Ascending aorta (tissue), 2 donors: Measurements from ENCODE around the gene ASXL1. TPM values are rescaled to one million over a fixed set of nuclear protein-coding genes. Genes with fewer than 3 reads are reported as not detected.
"Not testable (repeated sequence)": the region's sequence is repeated elsewhere in the genome, so short reads cannot be mapped to it uniquely, and the experiment has no call there.

Experiments used
- DNase-seq, 2 donors: peaks; one replicate each; pipeline ENCODE4 v3.0.0-alpha.2; 2019; ENCODE audit warnings: low spot score in 2 of 2
- H3K27ac ChIP-seq, 2 donors: fragments of 200-600 bp; sonication (generic); one replicate each; pipeline ENCODE4 v1.5.1; 2016 to 2017; ENCODE audit warnings: mild to moderate bottlenecking in 1 of 2
- H3K27me3 ChIP-seq: fragments of 200-600 bp; sonication (generic); one replicate; pipeline ENCODE4 v1.5.1; 2017
- H3K36me3 ChIP-seq, 2 donors: fragments of 200-600 bp; sonication (generic); one replicate each; pipeline ENCODE4 v1.5.1; 2016
- H3K4me1 ChIP-seq, 2 donors: fragments of 200-600 bp; sonication (generic); one replicate each; pipeline ENCODE4 v1.5.1; 2016 to 2017; ENCODE audit warnings: mild to moderate bottlenecking in 1 of 2
- H3K4me3 ChIP-seq, 2 donors: fragments of 200-600 bp; sonication (generic); one replicate each; pipeline ENCODE4 v1.5.1; 2016 to 2017; ENCODE audit warnings: mild to moderate bottlenecking in 1 of 2
- H3K9me3 ChIP-seq, 2 donors: fragments of 200-600 bp; sonication (generic); one replicate each; pipeline ENCODE4 v1.5.1; 2016
- intact Hi-C: fragments of 100-400 bp; cut with DNase I; formaldehyde crosslinking; loops from one replicate; pipeline ENCODE4 v1.15.1; 2023
- total RNA-seq: library from RNA; depleted of rRNA; stranded (reverse); fragments of >200 nt; gene quantifications from one replicate; pipeline ENCODE4 v1.1.0, GENCODE V29; 2016
- TF ChIP-seq, protein P1 (sequence below), 3 experiments: fragments of 200-600 bp in 2 of 3; fragments of 450-650 bp in 1 of 3; sonication (generic) in 2 of 3; IDR thresholded peaks; one replicate each; pipeline ENCODE4 v1.5.1; 2016 to 2019; ENCODE audit warnings: antibody characterized with exemption in 3 of 3, mild to moderate bottlenecking in 1 of 3, moderate library complexity in 1 of 3

Gene ASXL1
- total RNA-seq, 1 donor from 2014 or later = 37.4 TPM

DNA sequence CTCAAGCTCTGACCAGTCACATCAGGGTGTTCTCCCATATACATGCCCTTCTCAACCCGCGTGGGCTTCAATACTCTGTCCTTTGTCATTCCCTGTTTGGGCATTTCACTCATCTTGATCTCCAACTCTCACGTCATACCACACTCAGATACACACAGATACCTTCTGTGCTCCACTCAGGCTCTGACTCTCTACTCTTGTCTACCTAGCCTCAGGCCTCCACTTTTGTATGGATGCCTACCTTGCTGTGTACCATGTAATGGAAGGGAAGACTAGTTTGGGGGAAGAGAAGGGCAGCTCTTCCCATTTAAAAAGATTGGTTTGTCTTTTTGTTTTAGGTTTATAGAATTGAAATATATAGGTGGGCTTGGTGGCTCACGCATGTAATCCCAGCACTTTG is 48.6 kb downstream of the ASXL1 start:
- intact Hi-C loops = no loop called here
- H3K27ac ChIP-seq = no peak overlapping the region
- peaks cover 0 to 10% of the 10 kb centered on the region in 2 donors for H3K36me3 ChIP-seq
- no peak for DNase-seq
- no peaks in the 10 kb centered on the region for H3K9me3 ChIP-seq
- no peak overlapping the region for H3K4me3 ChIP-seq
- TF ChIP-seq, protein P1, sequence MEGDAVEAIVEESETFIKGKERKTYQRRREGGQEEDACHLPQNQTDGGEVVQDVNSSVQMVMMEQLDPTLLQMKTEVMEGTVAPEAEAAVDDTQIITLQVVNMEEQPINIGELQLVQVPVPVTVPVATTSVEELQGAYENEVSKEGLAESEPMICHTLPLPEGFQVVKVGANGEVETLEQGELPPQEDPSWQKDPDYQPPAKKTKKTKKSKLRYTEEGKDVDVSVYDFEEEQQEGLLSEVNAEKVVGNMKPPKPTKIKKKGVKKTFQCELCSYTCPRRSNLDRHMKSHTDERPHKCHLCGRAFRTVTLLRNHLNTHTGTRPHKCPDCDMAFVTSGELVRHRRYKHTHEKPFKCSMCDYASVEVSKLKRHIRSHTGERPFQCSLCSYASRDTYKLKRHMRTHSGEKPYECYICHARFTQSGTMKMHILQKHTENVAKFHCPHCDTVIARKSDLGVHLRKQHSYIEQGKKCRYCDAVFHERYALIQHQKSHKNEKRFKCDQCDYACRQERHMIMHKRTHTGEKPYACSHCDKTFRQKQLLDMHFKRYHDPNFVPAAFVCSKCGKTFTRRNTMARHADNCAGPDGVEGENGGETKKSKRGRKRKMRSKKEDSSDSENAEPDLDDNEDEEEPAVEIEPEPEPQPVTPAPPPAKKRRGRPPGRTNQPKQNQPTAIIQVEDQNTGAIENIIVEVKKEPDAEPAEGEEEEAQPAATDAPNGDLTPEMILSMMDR (IDR thresholded peaks at IDR 0.05) = no peak
- no peaks in the 10 kb centered on the region for H3K4me1 ChIP-seq
- H3K27me3 ChIP-seq = no peaks in the 10 kb centered on the region

DNA sequence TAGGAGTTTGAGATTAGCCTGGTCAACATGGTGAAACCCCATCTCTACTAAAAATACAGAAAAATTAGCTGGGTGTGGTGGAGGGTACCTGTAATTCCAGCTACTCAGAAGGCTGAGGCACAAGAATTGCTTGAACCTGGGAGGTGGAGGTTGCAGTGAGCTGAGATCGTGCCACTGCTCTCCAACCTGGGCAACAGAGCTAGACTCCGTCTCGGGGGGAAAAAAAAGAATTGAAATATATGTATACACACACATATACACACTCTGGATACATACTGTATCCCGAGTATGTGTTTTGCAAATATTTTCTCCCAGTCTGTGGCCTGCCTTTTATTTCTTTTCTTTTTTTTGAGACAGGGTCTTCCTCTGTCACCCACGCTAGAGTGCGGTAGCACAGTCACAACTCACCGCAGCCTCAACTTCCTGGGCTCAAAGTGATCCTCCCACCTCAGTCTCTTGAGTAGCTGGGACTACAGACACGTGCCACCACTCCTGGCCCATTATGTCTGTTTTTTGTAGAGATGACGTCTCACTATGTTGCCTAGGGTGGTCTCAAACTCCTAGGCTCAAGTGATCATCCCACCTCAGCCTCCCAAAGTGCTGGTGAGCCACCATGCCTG is 49.1 kb downstream of the ASXL1 start:
- H3K27ac ChIP-seq, H3K27me3 ChIP-seq, H3K36me3 ChIP-seq, H3K4me3 ChIP-seq, H3K4me1 ChIP-seq, DNase-seq, intact Hi-C loops, H3K9me3 ChIP-seq: not testable (repeated sequence)

DNA sequence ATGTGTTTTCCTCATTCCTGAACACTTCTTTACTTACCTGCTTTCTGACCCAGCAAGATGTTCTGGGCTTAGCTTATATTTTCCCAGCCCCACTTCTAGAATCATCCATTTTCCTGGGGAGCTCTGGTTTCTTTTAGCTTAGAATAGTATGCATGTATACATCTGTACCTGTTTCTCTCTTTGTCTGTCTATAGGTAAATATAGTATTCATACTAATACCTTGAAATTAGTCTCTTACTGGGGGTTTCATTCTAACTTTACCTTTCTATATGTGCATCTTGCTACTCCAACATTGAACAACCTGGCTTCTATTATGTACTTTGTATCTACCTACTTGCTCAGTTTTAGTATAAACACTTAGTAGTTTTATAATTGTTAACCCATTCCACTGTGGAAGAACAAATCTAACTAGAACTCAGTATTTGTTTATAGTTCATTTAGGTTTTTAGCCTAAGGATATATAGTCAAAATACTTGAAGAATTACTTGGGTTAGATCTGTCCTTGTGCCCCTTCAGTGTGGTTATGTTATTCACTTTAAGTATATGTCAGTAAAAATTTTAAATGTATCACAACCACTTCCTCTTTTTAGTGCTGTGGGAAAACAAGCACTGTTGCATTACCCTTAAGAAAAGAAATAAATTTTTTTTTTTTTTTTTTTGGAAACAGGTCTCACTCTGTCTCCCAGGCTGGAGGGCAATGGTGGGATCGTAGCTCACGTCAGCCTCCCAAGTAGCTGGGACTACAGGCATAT is 54.0 kb downstream of the ASXL1 start:
- H3K27ac ChIP-seq = no peak overlapping the region
- H3K27me3 ChIP-seq = no peaks in the 10 kb centered on the region
- no peaks in the 10 kb centered on the region for H3K9me3 ChIP-seq
- intact Hi-C loops = no loop called here
- H3K4me3 ChIP-seq = no peak overlapping the region
- DNase-seq = no peak
- TF ChIP-seq, protein P1 (IDR thresholded peaks at IDR 0.05) = no peak
- no peaks in the 10 kb centered on the region for H3K4me1 ChIP-seq
- H3K36me3 ChIP-seq = peaks cover 0 to 10% of the 10 kb centered on the region in 2 donors

DNA sequence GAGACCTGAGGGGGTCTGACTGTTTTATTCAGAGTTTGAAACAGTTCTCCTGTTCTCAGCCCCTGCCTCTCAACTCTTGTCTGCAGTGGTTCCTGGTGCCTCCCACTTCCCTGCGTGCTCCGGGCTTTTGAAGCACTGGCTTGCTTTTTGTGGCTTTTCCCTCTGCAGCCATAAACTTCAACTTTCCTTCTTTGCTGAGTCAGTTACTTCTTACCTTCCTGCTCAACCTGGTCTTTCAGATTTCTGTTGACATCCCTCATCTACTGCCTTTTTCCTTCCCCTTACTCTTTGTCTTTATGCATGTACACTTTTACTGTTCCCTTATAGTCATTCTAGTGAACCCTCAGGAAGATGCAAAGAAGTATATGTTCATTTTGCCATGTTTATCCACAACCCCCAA is 57.4 kb downstream of the ASXL1 start:
- Histone ChIP-seq H3K36me3 (no peaks in the 10 kb centered on the region), H3K4me3 (no peak overlapping the region), H3K4me1 (no peaks in the 10 kb centered on the region), H3K27ac (no peak overlapping the region), H3K9me3 (no peaks in the 10 kb centered on the region), H3K27me3 (no peaks in the 10 kb centered on the region)
- TF ChIP-seq, protein P1 (IDR thresholded peaks at IDR 0.05) = no peak
- DNase-seq = no peak
- intact Hi-C loops = no loop called here

DNA sequence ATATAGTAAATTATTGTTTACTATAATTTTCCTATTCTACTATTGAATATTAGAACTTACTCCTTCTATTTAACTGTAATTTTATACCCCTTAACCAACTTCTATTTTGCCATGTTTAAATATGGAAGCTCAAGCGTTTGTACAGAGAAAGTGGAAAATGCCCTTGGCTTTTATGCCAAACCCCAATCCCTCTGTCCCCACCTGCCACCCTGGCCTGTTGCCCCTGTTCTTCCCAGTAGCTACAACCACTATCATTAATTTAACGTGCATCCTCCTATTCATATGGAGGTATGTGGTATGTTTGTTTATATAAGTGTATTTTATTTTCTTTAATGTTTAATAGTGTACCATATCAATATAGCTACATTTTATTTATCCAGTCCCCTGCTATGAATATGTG is 58.1 kb downstream of the ASXL1 start:
- H3K27me3 ChIP-seq = no peaks in the 10 kb centered on the region
- H3K27ac ChIP-seq = no peak overlapping the region
- no peak for DNase-seq
- intact Hi-C loops = no loop called here
- H3K4me1 ChIP-seq = no peaks in the 10 kb centered on the region
- TF ChIP-seq, protein P1 (IDR thresholded peaks at IDR 0.05) = no peak
- H3K9me3 ChIP-seq = no peaks in the 10 kb centered on the region
- no peak overlapping the region for H3K4me3 ChIP-seq
- H3K36me3 ChIP-seq = no peaks in the 10 kb centered on the region

DNA sequence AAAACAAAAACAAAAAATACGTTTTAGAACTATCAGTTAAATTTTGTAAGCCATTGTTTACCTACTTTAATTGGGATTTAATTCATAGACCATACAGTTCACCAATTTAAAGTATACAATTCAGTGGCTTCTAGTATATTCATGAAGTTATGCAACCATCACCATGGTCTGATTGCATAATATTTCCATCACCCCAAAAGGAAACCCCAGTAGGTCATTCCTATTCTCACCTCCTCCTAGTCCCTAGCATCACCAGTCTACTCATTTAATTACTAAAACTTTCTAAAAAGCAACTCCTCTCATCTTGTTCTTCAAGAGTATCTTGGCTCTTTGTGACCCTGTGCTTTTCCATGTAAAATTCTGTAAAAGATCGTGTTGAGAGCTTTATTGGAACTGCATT is 60.2 kb downstream of the ASXL1 start:
- no peaks in the 10 kb centered on the region for H3K9me3 ChIP-seq
- no peak for DNase-seq
- H3K36me3 ChIP-seq = no peaks in the 10 kb centered on the region
- intact Hi-C loops = no loop called here
- no peak overlapping the region for H3K27ac ChIP-seq
- no peak overlapping the region for H3K4me3 ChIP-seq
- no peaks in the 10 kb centered on the region for H3K27me3 ChIP-seq
- no peaks in the 10 kb centered on the region for H3K4me1 ChIP-seq
- TF ChIP-seq, protein P1 (IDR thresholded peaks at IDR 0.05) = no peak
